ENCODE data around the gene LIN7C. TPM values are rescaled to one million over a fixed set of nuclear protein-coding genes. Genes with fewer than 3 reads are reported as not detected.

LIN7C gene
- total RNA-seq, 1 donor from 2014 or later = 15.5 TPM

DNA sequence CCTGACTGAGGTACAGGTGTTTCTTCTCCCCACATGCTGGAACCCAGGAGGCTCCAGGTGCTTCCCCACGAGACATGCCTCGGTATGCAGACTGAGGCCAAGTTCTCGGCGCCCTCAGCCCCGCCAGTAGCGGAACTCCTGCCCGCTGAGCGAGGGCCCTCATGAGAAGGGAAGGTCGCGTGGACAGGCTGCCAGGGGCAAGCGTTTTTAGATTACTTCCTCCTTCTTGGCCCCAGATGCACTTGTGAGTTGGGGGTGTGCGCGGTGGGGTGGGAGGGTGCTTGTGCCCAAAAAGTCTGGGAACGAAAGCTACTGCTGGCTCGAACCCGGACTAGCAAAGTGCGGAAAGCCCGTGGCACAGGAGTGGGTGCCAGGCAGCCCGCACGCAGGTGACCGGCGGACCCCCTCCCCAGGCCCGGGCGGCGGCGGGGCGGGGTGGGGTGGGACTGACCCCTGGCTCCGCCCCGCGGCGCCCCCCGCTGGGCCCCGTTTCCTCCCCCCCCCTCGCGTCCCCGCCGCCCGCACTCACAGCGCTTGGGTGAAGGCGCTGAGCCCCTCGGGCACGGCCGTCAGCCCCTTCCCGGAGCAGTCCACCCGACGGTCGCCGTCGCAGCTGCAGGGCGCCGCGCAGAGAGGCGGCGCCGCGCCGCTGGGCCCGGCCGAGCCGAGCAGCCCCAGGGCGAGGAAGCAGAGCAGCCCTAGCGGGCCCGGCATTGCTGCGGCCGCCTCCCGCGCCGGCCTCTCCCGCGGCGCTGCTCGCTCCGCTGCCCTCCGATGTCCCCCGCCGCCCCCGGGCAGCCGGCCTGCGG is 34.8 kb downstream of the LIN7C start:
- TF ChIP-seq, protein P1, sequence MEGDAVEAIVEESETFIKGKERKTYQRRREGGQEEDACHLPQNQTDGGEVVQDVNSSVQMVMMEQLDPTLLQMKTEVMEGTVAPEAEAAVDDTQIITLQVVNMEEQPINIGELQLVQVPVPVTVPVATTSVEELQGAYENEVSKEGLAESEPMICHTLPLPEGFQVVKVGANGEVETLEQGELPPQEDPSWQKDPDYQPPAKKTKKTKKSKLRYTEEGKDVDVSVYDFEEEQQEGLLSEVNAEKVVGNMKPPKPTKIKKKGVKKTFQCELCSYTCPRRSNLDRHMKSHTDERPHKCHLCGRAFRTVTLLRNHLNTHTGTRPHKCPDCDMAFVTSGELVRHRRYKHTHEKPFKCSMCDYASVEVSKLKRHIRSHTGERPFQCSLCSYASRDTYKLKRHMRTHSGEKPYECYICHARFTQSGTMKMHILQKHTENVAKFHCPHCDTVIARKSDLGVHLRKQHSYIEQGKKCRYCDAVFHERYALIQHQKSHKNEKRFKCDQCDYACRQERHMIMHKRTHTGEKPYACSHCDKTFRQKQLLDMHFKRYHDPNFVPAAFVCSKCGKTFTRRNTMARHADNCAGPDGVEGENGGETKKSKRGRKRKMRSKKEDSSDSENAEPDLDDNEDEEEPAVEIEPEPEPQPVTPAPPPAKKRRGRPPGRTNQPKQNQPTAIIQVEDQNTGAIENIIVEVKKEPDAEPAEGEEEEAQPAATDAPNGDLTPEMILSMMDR (IDR thresholded peaks at IDR 0.05; ENCODE audit: borderline replicate concordance) = no peak
- H3K27me3 ChIP-seq (ENCODE audit: low read depth) = no peaks in the 10 kb centered on the region
- DNase-seq = peak; percentile 38
- H3K27ac ChIP-seq (replicated peaks) = peak overlapping the region; percentile 96
- peaks cover 43% of the 10 kb centered on the region for H3K4me1 ChIP-seq
- H3K9me3 ChIP-seq (replicated peaks) = no peaks in the 10 kb centered on the region
- H3K4me3 ChIP-seq = peak overlapping the region; percentile 85
- intact Hi-C loops (cut with micrococcal nuclease) = no loop called here
- H3K36me3 ChIP-seq = no peaks in the 10 kb centered on the region

DNA sequence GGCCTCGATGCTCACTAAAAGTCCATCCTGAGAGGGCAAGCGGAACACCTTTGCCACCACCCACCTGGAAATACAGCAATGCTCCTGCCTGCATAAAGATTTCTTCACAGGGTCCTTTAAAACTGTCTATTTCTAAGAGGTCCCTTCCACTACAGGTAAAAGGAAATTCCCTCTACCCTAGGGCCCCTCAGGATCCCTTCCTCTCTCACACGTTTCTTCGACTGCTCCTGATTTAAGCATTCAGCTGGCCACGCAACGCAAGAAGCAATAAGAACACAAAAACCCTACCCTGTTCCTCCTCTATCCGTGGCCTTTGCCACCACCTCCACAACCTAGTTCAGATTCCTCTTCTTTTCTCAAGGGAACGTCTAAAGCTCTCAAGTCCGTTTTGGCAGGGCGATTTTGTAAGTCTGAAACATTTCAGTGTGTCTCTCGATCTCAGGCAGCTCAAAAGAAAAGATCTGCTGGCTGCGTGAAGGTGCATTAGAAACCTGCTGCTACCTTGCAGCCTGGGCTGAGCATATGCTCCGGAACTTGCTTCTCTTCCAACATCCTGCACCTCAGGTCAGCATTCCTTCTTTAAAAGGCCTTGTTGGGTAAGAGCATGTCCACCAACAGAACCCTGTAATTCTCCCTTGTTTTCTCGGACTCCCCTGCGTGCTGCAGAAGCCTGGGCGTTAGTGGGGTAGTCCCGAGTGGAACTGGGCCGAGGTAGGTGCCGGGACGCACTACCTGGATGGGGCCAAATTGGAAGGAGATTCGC is 35.6 kb downstream of the LIN7C start:
- Histone ChIP-seq H3K4me3 (peak overlapping the region; percentile 85), H3K36me3 (no peaks in the 10 kb centered on the region), H3K27ac (replicated peaks) (peak overlapping the region; percentile 96), H3K4me1 (peaks cover 50% of the 10 kb centered on the region), H3K9me3 (replicated peaks) (no peaks in the 10 kb centered on the region), H3K27me3 (ENCODE audit: low read depth) (no peaks in the 10 kb centered on the region)
- intact Hi-C loops (cut with micrococcal nuclease) = no loop called here
- no peak for DNase-seq
- TF ChIP-seq, protein P1 (IDR thresholded peaks at IDR 0.05; ENCODE audit: borderline replicate concordance) = no peak

DNA sequence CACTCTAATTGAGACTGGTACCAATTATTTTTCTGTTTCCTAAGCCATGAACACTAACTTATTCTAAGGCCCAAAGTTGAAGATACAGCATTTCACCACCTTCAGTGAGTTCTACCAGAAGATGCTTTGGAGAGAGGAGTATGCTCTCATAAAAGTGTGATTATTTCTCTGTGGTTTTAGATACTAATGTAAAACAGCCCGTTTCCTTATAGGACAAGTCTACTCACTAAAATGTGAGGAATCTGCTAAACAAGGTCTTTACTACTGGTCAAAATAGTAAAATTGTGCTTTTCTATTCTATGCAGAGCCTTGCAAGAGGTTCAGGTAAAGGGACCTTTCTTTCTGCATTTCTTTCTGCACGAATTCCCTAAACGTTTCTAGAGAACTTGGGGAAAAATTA is 36.4 kb downstream of the LIN7C start:
- H3K36me3 ChIP-seq = no peaks in the 10 kb centered on the region
- peak overlapping the region; percentile 85 for H3K4me3 ChIP-seq
- TF ChIP-seq, protein P1 (IDR thresholded peaks at IDR 0.05; ENCODE audit: borderline replicate concordance) = no peak
- no peaks in the 10 kb centered on the region for H3K9me3 ChIP-seq (replicated peaks)
- H3K4me1 ChIP-seq = peaks cover 58% of the 10 kb centered on the region
- intact Hi-C loops (cut with micrococcal nuclease) = no loop called here
- no peak for DNase-seq
- no peaks in the 10 kb centered on the region for H3K27me3 ChIP-seq (ENCODE audit: low read depth)
- peak overlapping the region; percentile 96 for H3K27ac ChIP-seq (replicated peaks)

DNA sequence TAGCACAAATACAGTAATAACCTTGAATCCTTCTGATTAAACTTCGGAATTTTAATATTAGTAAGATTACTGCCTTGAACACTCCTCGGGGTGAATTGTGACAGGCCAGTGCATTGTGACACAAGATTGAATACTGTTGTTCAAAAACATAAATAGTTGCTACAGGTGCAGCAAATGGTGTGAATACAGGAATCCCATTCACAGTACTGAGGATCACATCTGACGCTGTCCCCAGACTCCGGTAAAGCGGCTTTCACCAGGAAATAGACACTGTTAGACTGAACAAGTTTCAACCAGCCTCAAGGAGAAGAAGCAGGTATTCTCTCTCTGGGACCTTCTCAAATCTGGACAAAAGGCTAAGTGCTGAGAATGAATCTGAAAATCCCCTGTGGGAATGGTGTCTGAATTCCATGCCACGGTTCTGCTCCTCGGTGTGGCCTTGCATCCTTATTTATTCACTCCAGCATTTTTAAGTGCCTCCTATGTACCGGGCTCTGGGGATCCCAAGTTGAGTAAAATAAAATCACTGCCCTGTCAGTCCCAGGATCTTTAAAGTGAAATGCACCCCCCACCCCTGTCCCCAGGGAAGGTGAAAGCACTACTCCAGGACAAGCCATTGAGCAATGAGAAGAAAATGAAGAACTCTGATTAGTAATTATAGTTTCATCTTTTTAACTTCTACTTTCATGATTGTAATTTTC is 37.4 kb downstream of the LIN7C start:
- Histone ChIP-seq H3K4me1 (peaks cover 68% of the 10 kb centered on the region), H3K27me3 (ENCODE audit: low read depth) (no peaks in the 10 kb centered on the region), H3K36me3 (no peaks in the 10 kb centered on the region), H3K4me3 (peak overlapping the region; percentile 85), H3K27ac (replicated peaks) (peak overlapping the region; percentile 96), H3K9me3 (replicated peaks) (no peaks in the 10 kb centered on the region)
- intact Hi-C loops (cut with micrococcal nuclease) = no loop called here
- DNase-seq = no peak
- TF ChIP-seq, protein P1 (IDR thresholded peaks at IDR 0.05; ENCODE audit: borderline replicate concordance) = no peak

DNA sequence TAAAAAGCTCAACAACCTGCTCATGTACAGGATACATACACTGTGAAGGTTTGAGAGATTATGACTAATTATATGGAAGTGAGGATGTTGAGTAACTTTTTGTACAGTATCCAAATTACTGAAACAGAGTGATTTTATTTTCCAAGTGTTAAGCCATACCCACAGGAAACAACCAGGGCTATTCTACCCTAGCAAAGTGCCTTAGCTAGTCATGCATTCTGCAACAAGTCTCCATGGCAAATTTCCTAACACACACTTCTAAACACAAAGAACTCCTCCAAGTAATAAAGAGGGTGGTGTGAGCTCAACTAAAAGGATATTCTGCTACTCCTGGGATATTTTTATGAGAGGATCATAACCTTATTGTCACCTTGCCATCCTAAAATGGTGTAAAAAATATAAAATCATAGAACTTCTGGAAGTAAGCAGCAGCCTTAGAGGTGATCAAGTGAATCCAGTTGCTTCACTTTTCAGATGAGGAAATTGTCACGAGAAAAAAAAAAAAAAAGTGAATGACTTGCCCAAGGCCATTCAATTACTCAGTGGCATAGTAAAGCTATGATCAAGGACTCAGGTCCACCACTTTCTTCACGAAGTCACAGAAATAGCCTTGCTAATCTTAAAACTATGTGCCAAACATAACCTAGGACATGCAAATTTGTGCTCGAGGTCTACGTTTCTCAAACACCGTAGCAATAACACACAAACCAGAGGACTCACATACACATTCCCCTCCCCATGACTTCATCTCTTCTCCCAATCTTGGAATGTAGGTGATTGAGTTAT is 38.2 kb downstream of the LIN7C start:
- H3K9me3 ChIP-seq (replicated peaks) = no peaks in the 10 kb centered on the region
- H3K27me3 ChIP-seq (ENCODE audit: low read depth) = no peaks in the 10 kb centered on the region
- H3K4me3 ChIP-seq = peak overlapping the region; percentile 85
- TF ChIP-seq, protein P1 (IDR thresholded peaks at IDR 0.05; ENCODE audit: borderline replicate concordance) = no peak
- H3K36me3 ChIP-seq = no peaks in the 10 kb centered on the region
- H3K27ac ChIP-seq (replicated peaks) = peak overlapping the region; percentile 96
- no peak for DNase-seq
- H3K4me1 ChIP-seq = peaks cover 76% of the 10 kb centered on the region
- intact Hi-C loops (cut with micrococcal nuclease) = no loop called here

Measured in left ventricle myocardium inferior (tissue), 1 donor.